K562 (cell line): Measurements from ENCODE around the gene EHMT2. TPM values are rescaled to one million over a fixed set of nuclear protein-coding genes. Genes with fewer than 3 reads are reported as not detected.

ENCODE experiments used
- GATAD2B ChIP-seq: fragments of 450-650 bp; IDR thresholded peaks from 2 replicates; pipeline ENCODE4 v1.6.1; 2017; ENCODE audit warnings: mild to moderate bottlenecking, borderline replicate concordance
- JUND ChIP-seq, 2 experiments: IDR thresholded peaks; 2 replicates in 1 of 2; 3 replicates in 1 of 2; pipeline ENCODE4 v1.6.1; 2011; ENCODE audit warnings: borderline replicate concordance in 2 of 2, low read depth in 2 of 2, low read length in 2 of 2, improper control_type of control experiment in 1 of 2, missing biosample characterization in 1 of 2, missing genetic modification characterization in 1 of 2, missing genetic modification reagents in 1 of 2
- KDM5B ChIP-seq: fragments of 200-600 bp; sonication (generic); IDR thresholded peaks from 2 replicates; pipeline ENCODE4 v1.6.1; 2012; ENCODE audit warnings: low read depth, mild to moderate bottlenecking, moderate library complexity, low read length, control low read depth, inconsistent platforms; ENCODE audit not compliant: insufficient replicate concordance
- LARP7 ChIP-seq: fragments of 450-650 bp; IDR thresholded peaks from 2 replicates; pipeline ENCODE4 v1.6.1; 2016
- NEUROD1 ChIP-seq: fragments of 150-350 bp; IDR thresholded peaks from 2 replicates; pipeline ENCODE4 v1.6.1; 2014; ENCODE audit warnings: borderline replicate concordance, low read length, low read depth; ENCODE audit not compliant: partially characterized antibody
- SIRT6 ChIP-seq: IDR thresholded peaks from one replicate; pipeline ENCODE4 v1.6.1; 2012; ENCODE audit warnings: low read depth, mild to moderate bottlenecking, control low read depth, inconsistent platforms, low read length, moderate library complexity
- SMARCA4 ChIP-seq: fragments of 450-650 bp; IDR thresholded peaks from 2 replicates; pipeline ENCODE4 v1.6.1; 2016
- TARDBP ChIP-seq: fragments of 450-650 bp; IDR thresholded peaks from 2 replicates; pipeline ENCODE4 v1.6.1; 2016
- ZNF165 ChIP-seq: fragments of 250-450 bp; sonication (Bioruptor Pico); IDR thresholded peaks from 2 replicates; pipeline ENCODE4 v1.4.0; 2020; ENCODE audit warnings: borderline replicate concordance
- ZNF175 ChIP-seq: fragments of 200-800 bp; sonication (Bioruptor generic); IDR thresholded peaks from 2 replicates; pipeline ENCODE4 v1.6.1; 2016; ENCODE audit warnings: low read depth, mild to moderate bottlenecking, missing genetic modification characterization, missing compliant biosample characterization
- ZNF232 ChIP-seq: sonication (generic); formaldehyde crosslinking; IDR thresholded peaks from 2 replicates; pipeline ENCODE4 v1.8.0; 2022; ENCODE audit warnings: mild to moderate bottlenecking, missing genetic modification reagents
- ZNF263 ChIP-seq: sonication (generic); formaldehyde crosslinking; IDR thresholded peaks from 2 replicates; pipeline ENCODE4 v1.8.0; 2022; ENCODE audit warnings: mild to moderate bottlenecking, missing genetic modification reagents, borderline replicate concordance
- polyA plus RNA-seq, 8 experiments: library from polyadenylated mRNA; depleted of rRNA in 4 of 8; stranded (reverse) in 5 of 8; unstranded in 3 of 8; fragments of >200 nt; fragmentation: Nextera tagmentation in 2 of 8; fragmentation: Illumina TruSeq in 1 of 8; extraction: Ambion mirVana in 2 of 8; extraction: Trizol in 1 of 8; gene quantifications; 2 replicates each; pipeline versions ENCODE4 v1.2.1 to v1.2.3, GENCODE V29; 2011 to 2014; ENCODE audit warnings: inconsistent platforms in 1 of 8, missing spikeins in 1 of 8
- total RNA-seq, 7 experiments: library from RNA; depleted of rRNA in 6 of 7; stranded (reverse); fragments of >200 nt in 6 of 7; fragmentation: Illumina TruSeq in 2 of 7; extraction: Trizol in 2 of 7; gene quantifications; 2 replicates each; pipeline versions ENCODE4 v1.2.1 to v1.2.3, GENCODE V29; 2011 to 2021; ENCODE audit warnings: low replicate concordance in 1 of 7
- TF ChIP-seq, protein P1 (sequence below): fragments of 450-650 bp; formaldehyde crosslinking; conservative IDR thresholded peaks from 2 replicates; pipeline ENCODE4 v1.4.0; 2022; ENCODE audit warnings: mild to moderate bottlenecking, missing genetic modification characterization
- TF ChIP-seq, protein P2 (sequence below): sonication (generic); formaldehyde crosslinking; IDR thresholded peaks from 2 replicates; pipeline ENCODE4 v1.8.0; 2022; ENCODE audit warnings: missing genetic modification reagents, mild to moderate bottlenecking, borderline replicate concordance

EHMT2 gene
- total and polyA plus RNA-seq, 9 of the 15 experiments (the other 6 are each of a cell fraction or from before 2014, with no cell fraction given) = 2.1 to 63.8 (median 38.5) TPM

DNA sequence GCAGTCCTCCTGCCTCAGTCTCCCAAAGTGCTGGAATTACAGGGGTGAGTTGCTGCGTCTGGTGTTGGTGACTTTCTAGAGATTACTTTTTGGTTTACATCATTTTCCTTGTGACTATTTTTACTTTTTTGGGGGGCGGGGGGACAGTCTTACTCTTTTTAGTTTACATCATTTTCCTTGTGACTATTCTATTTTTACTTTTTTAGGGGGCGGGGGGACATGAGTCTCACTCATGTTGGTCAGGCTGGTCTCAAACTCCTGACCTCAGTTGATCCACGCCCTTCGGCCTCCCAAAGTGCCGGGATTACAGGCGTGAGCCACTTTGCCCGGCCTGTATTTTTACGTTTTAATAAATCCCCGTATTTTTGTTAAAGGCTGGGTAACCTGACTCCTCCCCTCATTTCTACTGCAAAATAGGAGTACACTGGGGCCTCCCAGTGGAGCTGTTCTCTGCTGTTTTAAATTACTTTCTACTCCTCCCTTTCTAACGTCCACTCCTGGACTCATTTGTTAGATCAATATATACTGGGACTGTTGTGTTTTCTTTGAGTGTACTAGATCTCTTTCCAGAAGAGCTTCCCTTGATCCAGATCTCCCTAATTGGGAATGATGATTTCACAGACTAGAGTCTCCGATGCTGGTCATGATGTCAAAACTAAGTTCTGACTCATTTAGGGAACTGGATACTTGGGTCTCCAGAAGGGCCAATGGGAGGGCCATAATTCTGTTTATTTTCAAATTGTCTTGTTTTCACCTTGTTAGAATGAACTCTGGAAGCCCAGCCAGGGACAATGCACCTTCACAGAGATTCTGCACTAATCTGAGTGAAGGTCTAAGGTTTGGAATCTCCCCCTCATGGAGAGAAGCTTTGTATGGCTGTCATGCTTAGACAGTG is 60.8 kb downstream of the EHMT2 start (continued):
- TF ChIP-seq NEUROD1 (no peak), LARP7 (0 out of 2 replicates have a peak, but pooled peaks have one; percentile 16), SMARCA4 (peak; percentile 14; the same call in 1 of the 2 replicates), ZNF165 (CRISPR knock-in tag) (peak; percentile 36; the same call in 1 of the 2 replicates), JUND (IDR thresholded peaks at IDR 0.05; ENCODE audit: borderline replicate concordance, low read depth, low read length) (peak; percentile 7; the same call in 1 of the 2 replicates), JUND (tag; IDR thresholded peaks at IDR 0.05; ENCODE audit: borderline replicate concordance, low read depth, low read length) (no peak), TARDBP (peak; percentile 39; the same call in 1 of the 2 replicates), ZNF175 (CRISPR knock-in tag) (no peak), KDM5B (peak; percentile 56), ZNF232 (CRISPR knock-in tag) (no peak), SIRT6 (peak; percentile 90), ZNF263 (CRISPR knock-in tag) (0 out of 2 replicates have a peak, but pooled peaks have one; percentile 33), GATAD2B (no peak)
- TF ChIP-seq, protein P1, sequence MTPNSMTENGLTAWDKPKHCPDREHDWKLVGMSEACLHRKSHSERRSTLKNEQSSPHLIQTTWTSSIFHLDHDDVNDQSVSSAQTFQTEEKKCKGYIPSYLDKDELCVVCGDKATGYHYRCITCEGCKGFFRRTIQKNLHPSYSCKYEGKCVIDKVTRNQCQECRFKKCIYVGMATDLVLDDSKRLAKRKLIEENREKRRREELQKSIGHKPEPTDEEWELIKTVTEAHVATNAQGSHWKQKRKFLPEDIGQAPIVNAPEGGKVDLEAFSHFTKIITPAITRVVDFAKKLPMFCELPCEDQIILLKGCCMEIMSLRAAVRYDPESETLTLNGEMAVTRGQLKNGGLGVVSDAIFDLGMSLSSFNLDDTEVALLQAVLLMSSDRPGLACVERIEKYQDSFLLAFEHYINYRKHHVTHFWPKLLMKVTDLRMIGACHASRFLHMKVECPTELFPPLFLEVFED (CRISPR knock-in tag) = no peak
- TF ChIP-seq, protein P2, sequence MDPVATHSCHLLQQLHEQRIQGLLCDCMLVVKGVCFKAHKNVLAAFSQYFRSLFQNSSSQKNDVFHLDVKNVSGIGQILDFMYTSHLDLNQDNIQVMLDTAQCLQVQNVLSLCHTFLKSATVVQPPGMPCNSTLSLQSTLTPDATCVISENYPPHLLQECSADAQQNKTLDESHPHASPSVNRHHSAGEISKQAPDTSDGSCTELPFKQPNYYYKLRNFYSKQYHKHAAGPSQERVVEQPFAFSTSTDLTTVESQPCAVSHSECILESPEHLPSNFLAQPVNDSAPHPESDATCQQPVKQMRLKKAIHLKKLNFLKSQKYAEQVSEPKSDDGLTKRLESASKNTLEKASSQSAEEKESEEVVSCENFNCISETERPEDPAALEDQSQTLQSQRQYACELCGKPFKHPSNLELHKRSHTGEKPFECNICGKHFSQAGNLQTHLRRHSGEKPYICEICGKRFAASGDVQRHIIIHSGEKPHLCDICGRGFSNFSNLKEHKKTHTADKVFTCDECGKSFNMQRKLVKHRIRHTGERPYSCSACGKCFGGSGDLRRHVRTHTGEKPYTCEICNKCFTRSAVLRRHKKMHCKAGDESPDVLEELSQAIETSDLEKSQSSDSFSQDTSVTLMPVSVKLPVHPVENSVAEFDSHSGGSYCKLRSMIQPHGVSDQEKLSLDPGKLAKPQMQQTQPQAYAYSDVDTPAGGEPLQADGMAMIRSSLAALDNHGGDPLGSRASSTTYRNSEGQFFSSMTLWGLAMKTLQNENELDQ = no peak
